Stimulated activated CD8-positive, alpha-beta memory T cell treated with anti-CD3 and anti-CD28 coated beads, Interleukin-12 subunit alpha, Interleukin-12 subunit beta, amount 100 ng/mL, for 4 hours (primary cell): ENCODE results near the gene DGKA.
"Not testable (repeated sequence)": the region's sequence is repeated elsewhere in the genome, so short reads cannot be mapped to it uniquely, and the experiment has no call there.

Experiments used
- DNase-seq: peaks from one replicate; pipeline ENCODE4 v3.0.0-alpha.2; 2020; ENCODE audit warnings: low read depth

The DGKA gene

GRCh38 chr12:55999522-55999921 is 68.6 kb downstream of the DGKA start:
- DNase-seq = not testable (repeated sequence)

- not testable (repeated sequence) for DNase-seq
These were observed 69.1 kb downstream of the DGKA start for GRCh38 chr12:55999999-56000540.

DNA sequence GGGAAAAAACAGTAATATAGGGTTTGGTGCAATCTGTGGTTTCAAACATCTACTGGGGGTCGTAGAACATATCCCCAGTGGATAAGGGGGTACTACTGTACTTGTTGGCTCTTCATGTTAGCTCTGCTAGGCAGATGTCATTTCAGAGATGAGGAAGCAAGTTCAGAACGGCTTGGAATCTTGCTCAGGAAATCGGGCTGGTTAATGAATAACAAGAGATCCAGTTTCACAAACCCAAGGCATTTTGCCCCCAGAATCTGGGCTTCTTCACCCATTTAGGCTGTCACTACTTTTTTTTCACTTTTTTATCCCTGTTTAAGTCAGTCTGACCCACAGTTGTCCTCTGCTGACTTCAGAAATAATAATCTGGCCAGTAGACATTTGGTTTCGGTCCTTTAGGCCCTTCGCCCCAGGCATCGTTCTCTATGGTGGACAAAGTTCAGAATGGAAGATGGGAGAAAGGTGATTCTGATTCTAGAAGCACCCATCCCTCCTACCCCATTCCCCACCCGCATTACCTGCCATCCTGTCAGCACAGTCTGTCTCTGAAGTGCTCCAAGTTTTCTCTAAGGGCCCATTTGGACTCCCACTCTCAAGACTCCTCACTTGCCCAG is 70.6 kb downstream of the DGKA start:
- DNase-seq = no peak

DNA sequence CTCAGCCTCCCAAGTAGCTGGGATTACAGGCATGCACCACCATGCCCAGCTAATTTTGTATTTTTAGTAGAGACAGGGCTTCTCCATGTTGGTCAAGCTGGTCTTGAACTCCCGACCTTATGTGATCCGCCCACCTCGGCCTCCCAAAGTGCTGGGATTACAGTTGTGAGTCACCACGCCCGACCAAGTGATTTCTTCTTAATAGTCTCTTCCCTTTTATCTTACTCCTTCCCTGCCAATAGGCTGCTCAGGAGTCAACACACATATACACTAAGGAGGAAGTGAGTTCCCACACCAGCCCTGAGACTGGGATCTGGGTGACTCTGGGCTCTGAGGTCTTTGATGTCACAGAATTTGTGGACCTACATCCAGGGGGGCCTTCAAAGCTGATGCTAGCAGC is 72.4 kb downstream of the DGKA start:
- not testable (repeated sequence) for DNase-seq
